Panc1 (cell line): ENCODE data around the gene RBM4. TPM values are rescaled to one million over a fixed set of nuclear protein-coding genes. Genes with fewer than 3 reads are reported as not detected.

Experiments used
- ATAC-seq: fragments of 200-7000 bp; cut with Tn5 transposase; 2 replicates; pipeline ENCODE4 v1.9.1; 2020; ENCODE audit warnings: mild to moderate bottlenecking, moderate library complexity
- BruUV-seq: library from RNA; stranded (reverse); fragments of 400-500 nt; replicated peaks from 2 replicates; lab custom pipeline; 2021; lab: Mats Ljungman, UMichigan
- CTCF ChIA-PET: fragments of 300-600 bp; sonication (Branson Sonifier 250); formaldehyde crosslinking; loops from one replicate; lab custom pipeline; 2022; ENCODE audit warnings: antibody characterized with exemption; lab: Charles Lee
- POLR2A ChIA-PET: fragments of 300-600 bp; sonication (Branson Sonifier 250); formaldehyde crosslinking; loops from one replicate; lab custom pipeline; 2022; ENCODE audit warnings: antibody characterized with exemption; lab: Charles Lee
- DNase-seq: peaks from one replicate; pipeline ENCODE4 v3.0.0-alpha.2; 2010; ENCODE audit warnings: low read depth, low spot score
- H3K27ac ChIP-seq: 2 replicates; pipeline ENCODE4 v1.5.1; 2011; ENCODE audit warnings: mild to moderate bottlenecking, low read length, inconsistent platforms
- H3K27me3 ChIP-seq: fragments of 200-500 bp; sonication (Bioruptor generic); 2 replicates; pipeline ENCODE4 v1.6.0; 2014; ENCODE audit warnings: low read length, inconsistent platforms; ENCODE audit not compliant: control insufficient read depth, insufficient read depth
- H3K36me3 ChIP-seq: fragments of 200-500 bp; sonication (Bioruptor generic); 2 replicates; pipeline ENCODE4 v1.5.1; 2014; ENCODE audit warnings: inconsistent platforms, mild to moderate bottlenecking, low read length, moderate library complexity; ENCODE audit not compliant: control insufficient read depth, insufficient read depth
- H3K4me1 ChIP-seq: 2 replicates; pipeline ENCODE4 v1.5.1; 2011; ENCODE audit warnings: inconsistent platforms, mild to moderate bottlenecking, low read length, moderate library complexity; ENCODE audit not compliant: control insufficient read depth, insufficient read depth
- H3K4me3 ChIP-seq, 2 experiments: 2 replicates each; pipeline ENCODE4 v1.5.1; 2011 to 2012; ENCODE audit warnings: low read depth in 2 of 2, low read length in 2 of 2, mild to moderate bottlenecking in 2 of 2, inconsistent platforms in 1 of 2, moderate library complexity in 1 of 2
- H3K9me3 ChIP-seq: fragments of 200-500 bp; sonication (Bioruptor generic); 2 replicates; pipeline ENCODE4 v1.5.1; 2014; ENCODE audit warnings: low read depth, mild to moderate bottlenecking, inconsistent platforms, low read length, moderate library complexity; ENCODE audit not compliant: control insufficient read depth, insufficient read depth
- POLR2AphosphoS5 ChIP-seq: IDR thresholded peaks from 2 replicates; pipeline ENCODE4 v1.6.1; 2012; ENCODE audit warnings: mild to moderate bottlenecking, low read depth, low read length, moderate library complexity
- SIN3A ChIP-seq: IDR thresholded peaks from 2 replicates; pipeline ENCODE4 v1.6.1; 2012; ENCODE audit warnings: low read depth, mild to moderate bottlenecking, low read length, moderate library complexity, borderline replicate concordance; ENCODE audit not compliant: insufficient read depth
- TCF7L2 ChIP-seq: IDR thresholded peaks from 2 replicates; pipeline ENCODE4 v1.6.1; 2011; ENCODE audit warnings: mild to moderate bottlenecking, low read depth, low read length, inconsistent platforms
- in situ Hi-C: cut with HindIII; loops from 2 replicates; pipeline ENCODE4 v1.10.0; 2016; ENCODE audit warnings: low sequenced_read_pairs, low pct_unique_long_range_greater_than_20kb
- intact Hi-C: fragments of 100-400 bp; cut with micrococcal nuclease; formaldehyde crosslinking; loops from one replicate; pipeline ENCODE4 v1.10.0; 2022; ENCODE audit not compliant: unreplicated experiment
- total RNA-seq: library from RNA; stranded (reverse); gene quantifications from one replicate; pipeline ENCODE4 v1.2.1, GENCODE V29; 2021; ENCODE audit not compliant: unreplicated experiment
- TF ChIP-seq, protein P1 (sequence below), 2 experiments: IDR thresholded peaks; 2 replicates each; pipeline ENCODE4 v1.6.1; 2011 to 2012; ENCODE audit warnings: low read depth in 2 of 2, control low read depth in 1 of 2, low read length in 1 of 2, mild to moderate bottlenecking in 1 of 2, moderate library complexity in 1 of 2; ENCODE audit not compliant: insufficient read depth in 1 of 2

The RBM4 gene
- total RNA-seq, 1 experiment from 2014 or later, result 195 TPM

DNA sequence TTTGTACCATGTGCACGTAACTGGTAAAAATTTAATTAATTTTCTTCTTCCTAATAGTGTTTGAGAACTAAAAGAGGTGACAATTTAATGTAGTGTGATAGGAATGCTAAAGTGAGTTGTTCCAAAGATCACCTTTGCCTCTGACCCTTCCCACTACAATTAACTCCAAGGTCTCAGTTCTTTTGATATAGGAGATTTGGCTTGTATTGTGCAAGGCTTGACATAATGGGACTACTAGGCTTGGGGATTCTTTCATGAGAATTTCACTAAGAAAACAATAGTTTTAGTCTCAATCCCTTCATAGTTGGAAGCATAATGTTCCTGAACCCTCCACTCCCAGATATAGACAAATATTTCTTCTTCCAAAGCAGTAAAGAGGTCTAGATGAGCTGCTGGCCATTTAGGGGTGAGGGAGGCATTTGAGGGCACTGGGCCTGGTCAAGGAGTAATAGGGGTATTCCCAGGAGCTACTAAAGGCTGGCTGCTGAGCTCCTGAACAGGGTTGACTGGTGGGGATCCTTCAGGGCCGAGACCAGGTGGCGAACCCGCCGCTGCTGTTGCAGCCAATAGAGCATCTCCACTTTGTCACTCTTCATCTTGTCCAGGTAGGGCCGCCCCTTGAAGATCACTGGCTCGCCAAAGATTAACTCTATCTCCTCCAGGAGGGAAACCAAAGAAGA is 48.4 kb upstream of the RBM4 start:
- ChIA-PET CTCF (no interaction called here), POLR2A (interaction anchor here (0.6 kb wide), 1 partner anchor 434 kb away, joined by 3 read pairs; no protein-coding TSS in a partner anchor)
- TF ChIP-seq, protein P1, sequence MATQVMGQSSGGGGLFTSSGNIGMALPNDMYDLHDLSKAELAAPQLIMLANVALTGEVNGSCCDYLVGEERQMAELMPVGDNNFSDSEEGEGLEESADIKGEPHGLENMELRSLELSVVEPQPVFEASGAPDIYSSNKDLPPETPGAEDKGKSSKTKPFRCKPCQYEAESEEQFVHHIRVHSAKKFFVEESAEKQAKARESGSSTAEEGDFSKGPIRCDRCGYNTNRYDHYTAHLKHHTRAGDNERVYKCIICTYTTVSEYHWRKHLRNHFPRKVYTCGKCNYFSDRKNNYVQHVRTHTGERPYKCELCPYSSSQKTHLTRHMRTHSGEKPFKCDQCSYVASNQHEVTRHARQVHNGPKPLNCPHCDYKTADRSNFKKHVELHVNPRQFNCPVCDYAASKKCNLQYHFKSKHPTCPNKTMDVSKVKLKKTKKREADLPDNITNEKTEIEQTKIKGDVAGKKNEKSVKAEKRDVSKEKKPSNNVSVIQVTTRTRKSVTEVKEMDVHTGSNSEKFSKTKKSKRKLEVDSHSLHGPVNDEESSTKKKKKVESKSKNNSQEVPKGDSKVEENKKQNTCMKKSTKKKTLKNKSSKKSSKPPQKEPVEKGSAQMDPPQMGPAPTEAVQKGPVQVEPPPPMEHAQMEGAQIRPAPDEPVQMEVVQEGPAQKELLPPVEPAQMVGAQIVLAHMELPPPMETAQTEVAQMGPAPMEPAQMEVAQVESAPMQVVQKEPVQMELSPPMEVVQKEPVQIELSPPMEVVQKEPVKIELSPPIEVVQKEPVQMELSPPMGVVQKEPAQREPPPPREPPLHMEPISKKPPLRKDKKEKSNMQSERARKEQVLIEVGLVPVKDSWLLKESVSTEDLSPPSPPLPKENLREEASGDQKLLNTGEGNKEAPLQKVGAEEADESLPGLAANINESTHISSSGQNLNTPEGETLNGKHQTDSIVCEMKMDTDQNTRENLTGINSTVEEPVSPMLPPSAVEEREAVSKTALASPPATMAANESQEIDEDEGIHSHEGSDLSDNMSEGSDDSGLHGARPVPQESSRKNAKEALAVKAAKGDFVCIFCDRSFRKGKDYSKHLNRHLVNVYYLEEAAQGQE (IDR thresholded peaks at IDR 0.05; ENCODE audit: insufficient read depth in 1 of 2, low read depth in 2 of 2, low read length in 1 of 2), result no peak
- no peak for TF ChIP-seq TCF7L2
- DNase-seq, result no peak
- Histone ChIP-seq H3K9me3 (no peaks in the 10 kb centered on the region; the same call in 1 of the 2 replicates), H3K4me3 (no peak overlapping the region), H3K27me3 (no peaks in the 10 kb centered on the region), H3K36me3 (no peaks in the 10 kb centered on the region), H3K4me1 (peaks cover 7% of the 10 kb centered on the region), H3K27ac (no peak overlapping the region)
- no TSS peak for BruUV-seq
- intact Hi-C loops (no loop called here), in situ Hi-C loops (no loop called here)
- no peak for ATAC-seq

DNA sequence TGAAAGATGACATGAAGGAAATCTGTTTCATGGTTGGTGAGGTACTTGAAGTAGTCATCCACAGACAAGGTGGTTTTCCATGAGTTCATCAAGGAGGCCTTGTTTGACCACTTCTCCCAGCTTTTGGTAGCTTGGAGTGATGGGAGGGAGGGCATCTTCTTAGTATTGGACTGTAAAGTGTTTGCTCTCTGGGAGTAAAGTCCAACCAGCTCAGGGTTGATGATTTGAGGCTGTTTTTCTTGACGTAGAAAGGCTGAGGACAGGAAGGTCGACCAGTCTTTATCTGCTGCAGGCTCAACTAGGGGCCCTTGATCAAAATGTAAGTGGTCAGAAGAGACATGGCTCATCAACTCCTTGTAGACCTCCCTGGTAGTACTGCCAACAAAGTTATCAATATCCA is 47.3 kb upstream of the RBM4 start:
- CTCF ChIA-PET, result interaction anchor here (0.6 kb wide), 1 partner anchor 113 kb away, joined by 18 read pairs; no protein-coding TSS in a partner anchor
- no peaks in the 10 kb centered on the region for H3K36me3 ChIP-seq
- peaks cover 8% of the 10 kb centered on the region for H3K4me1 ChIP-seq
- H3K4me3 ChIP-seq, result no peak overlapping the region
- ATAC-seq (no peak), DNase-seq (no peak)
- no peaks in the 10 kb centered on the region for H3K27me3 ChIP-seq
- H3K27ac ChIP-seq, result no peak overlapping the region
- no peaks in the 10 kb centered on the region; the same call in 1 of the 2 replicates for H3K9me3 ChIP-seq
- TF ChIP-seq TCF7L2 (no peak), POLR2AphosphoS5 (no peak), SIN3A (no peak)
- TF ChIP-seq, protein P1 (IDR thresholded peaks at IDR 0.05; ENCODE audit: insufficient read depth in 1 of 2, low read depth in 2 of 2, low read length in 1 of 2), result no peak
- BruUV-seq, result TSS peak; percentile 76
- POLR2A ChIA-PET, result interaction anchor here (0.6 kb wide), 1 partner anchor 433 kb away, joined by 3 read pairs; no protein-coding TSS in a partner anchor
- in situ Hi-C loops, result no loop called here
- intact Hi-C loops, result no loop called here
